ENCODE results near the gene PCDHGA10.
"Not testable (repeated sequence)": the region's sequence is repeated elsewhere in the genome, so short reads cannot be mapped to it uniquely, and the experiment has no call there.

PCDHGA10 gene

DNA sequence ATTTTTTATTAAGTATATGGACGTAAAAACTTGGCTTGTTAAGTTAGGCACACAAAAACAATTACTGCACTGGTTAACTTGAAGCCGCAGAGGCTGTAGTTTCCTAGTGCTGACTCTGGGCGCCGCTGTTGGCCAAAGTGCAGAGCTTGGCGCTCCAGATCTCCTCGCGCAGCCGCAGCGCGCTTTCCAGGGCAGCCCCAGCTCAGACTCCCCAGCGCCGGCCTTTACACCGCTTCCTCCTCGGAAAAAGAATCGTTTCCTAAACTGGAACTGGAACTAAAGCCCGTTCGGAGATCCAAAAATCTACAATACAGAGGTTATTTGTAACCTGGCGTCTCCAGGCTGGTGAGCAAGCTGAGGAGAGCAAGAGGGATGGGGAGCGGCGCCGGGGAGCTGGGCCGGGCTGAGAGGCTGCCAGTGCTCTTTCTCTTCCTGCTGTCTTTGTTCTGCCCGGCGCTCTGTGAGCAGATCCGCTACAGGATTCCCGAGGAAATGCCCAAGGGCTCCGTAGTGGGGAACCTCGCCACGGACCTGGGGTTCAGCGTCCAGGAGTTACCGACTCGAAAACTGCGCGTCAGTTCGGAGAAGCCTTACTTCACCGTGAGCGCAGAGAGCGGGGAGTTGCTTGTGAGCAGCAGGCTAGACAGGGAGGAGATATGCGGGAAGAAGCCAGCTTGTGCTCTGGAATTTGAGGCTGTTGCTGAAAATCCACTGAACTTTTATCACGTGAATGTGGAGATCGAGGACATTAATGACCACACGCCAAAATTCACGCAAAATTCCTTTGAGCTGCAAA lies 14.8 kb upstream of the PCDHGA10 start, which contains the start of gene PCDHGB5:
TSS of gene PCDHGB5 (plus strand) at position 192 of the 796 bp plus-strand sequence. CDS start at position 373, 181 bp downstream.
- H3K4me1 ChIP-seq (ENCODE audit: control insufficient read depth, insufficient read depth, low read length, poor library complexity, severe bottlenecking); H3K27ac ChIP-seq (ENCODE audit: low read depth, low read length, severe bottlenecking); H3K4me3 ChIP-seq (ENCODE audit: extremely low read depth, insufficient read depth, low read length, poor library complexity, severe bottlenecking): not testable (repeated sequence)
- WGBS, 2 experiments (ENCODE audit: insufficient coverage in 2 of 2): 85 to 92% methylated on average over 14 of the region's 43 CpGs
- Histone ChIP-seq H3K36me3 (ENCODE audit: control insufficient read depth, insufficient read depth, low read length) (peaks cover 12% of the 10 kb centered on the region), H3K9me3 (ENCODE audit: control insufficient read depth, low read length) (peaks cover 48% of the 10 kb centered on the region)

DNA sequence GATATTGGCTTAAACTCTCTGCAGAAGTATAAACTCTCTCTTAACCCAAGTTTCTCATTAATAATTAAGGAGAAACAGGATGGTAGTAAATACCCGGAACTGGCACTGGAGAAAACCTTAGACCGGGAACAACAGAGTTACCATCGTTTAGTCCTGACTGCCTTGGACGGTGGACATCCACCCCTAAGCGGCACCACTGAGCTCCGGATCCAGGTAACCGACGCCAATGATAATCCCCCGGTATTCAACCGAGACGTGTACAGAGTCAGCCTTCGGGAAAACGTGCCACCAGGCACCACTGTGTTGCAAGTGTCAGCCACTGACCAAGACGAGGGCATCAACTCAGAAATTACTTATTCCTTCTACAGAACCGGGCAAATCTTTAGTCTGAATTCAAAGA lies 14.2 kb upstream of the PCDHGA10 start:
- H3K4me3 ChIP-seq (ENCODE audit: extremely low read depth, insufficient read depth, low read length, poor library complexity, severe bottlenecking): no peak overlapping the region
- no peaks in the 10 kb centered on the region for H3K4me1 ChIP-seq (ENCODE audit: control insufficient read depth, insufficient read depth, low read length, poor library complexity, severe bottlenecking)
- peaks cover 47% of the 10 kb centered on the region for H3K9me3 ChIP-seq (ENCODE audit: control insufficient read depth, low read length)
- peaks cover 6% of the 10 kb centered on the region for H3K36me3 ChIP-seq (ENCODE audit: control insufficient read depth, insufficient read depth, low read length)
- H3K27ac ChIP-seq (ENCODE audit: low read depth, low read length, severe bottlenecking): no peak overlapping the region
- 91 to 96% methylated on average over 14 of the region's 15 CpGs for WGBS, 2 experiments (ENCODE audit: insufficient coverage in 2 of 2)

DNA sequence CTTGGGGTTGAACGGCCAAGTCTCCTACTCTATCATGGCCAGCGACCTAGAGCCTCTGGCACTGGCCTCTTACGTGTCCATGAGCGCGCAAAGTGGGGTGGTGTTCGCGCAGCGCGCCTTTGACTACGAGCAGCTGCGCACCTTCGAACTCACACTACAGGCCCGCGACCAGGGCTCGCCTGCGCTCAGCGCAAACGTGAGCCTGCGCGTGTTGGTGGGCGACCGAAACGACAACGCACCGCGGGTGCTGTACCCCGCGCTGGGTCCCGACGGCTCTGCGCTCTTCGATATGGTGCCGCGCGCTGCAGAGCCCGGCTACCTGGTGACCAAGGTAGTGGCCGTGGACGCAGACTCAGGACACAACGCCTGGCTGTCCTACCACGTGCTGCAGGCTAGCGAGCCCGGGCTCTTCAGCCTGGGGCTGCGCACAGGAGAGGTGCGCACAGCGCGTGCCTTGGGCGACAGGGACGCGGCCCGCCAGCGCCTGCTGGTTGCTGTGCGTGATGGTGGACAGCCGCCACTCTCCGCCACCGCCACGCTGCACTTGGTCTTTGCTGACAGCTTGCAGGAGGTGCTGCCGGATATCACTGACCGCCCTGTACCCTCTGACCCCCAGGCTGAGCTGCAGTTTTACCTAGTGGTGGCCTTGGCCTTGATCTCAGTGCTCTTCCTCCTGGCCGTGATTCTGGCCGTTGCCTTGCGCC lies 13.1 kb upstream of the PCDHGA10 start:
- Histone ChIP-seq H3K4me3 (ENCODE audit: extremely low read depth, insufficient read depth, low read length, poor library complexity, severe bottlenecking) (no peak overlapping the region), H3K27ac (ENCODE audit: low read depth, low read length, severe bottlenecking) (no peak overlapping the region), H3K4me1 (ENCODE audit: control insufficient read depth, insufficient read depth, low read length, poor library complexity, severe bottlenecking) (no peaks in the 10 kb centered on the region), H3K36me3 (ENCODE audit: control insufficient read depth, insufficient read depth, low read length) (peaks cover 5% of the 10 kb centered on the region), H3K9me3 (ENCODE audit: control insufficient read depth, low read length) (peaks cover 40% of the 10 kb centered on the region)
- 96 to 97% methylated on average over 57 to 61 of the region's 61 CpGs for WGBS, 2 experiments (ENCODE audit: insufficient coverage in 2 of 2)

DNA sequence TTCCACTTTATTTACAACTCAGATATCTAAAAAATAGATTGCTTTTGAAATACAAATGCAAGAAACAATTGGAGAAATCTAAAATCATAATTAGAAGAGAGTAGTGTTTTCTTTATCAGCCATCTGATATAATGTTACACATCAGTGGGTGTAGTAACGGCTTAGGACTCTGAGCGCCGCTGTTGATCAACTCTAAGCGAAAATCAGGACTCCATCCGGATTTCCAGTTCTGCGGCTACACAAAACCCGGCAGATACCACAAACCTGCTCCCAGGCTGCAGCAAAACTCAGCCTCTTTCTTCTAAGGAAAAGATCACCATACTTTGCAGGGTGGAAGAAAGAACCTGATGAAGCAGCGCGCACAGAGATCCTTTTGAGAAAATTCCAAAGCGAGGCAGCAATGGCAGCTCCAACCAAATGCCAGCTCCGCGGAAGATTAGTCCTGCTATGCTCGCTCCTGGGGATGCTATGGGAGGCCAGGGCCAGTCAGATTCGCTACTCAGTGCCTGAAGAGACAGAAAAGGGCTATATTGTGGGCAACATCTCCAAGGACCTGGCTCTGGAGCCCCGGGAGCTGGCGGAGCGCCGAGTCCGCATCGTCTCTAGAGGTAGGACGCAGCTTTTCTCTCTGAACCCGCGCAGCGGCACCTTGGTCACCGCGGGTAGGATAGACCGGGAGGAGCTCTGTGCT lies 10.1 kb upstream of the PCDHGA10 start, which contains the start of gene PCDHGA9:
TSS of gene PCDHGA9 (plus strand) at position 226 of the 691 bp plus-strand sequence. CDS start at position 401, 175 bp downstream.
- Histone ChIP-seq H3K27ac (ENCODE audit: low read depth, low read length, severe bottlenecking) (no peak within 1 kb of the TSS), H3K36me3 (ENCODE audit: control insufficient read depth, insufficient read depth, low read length) (peaks cover 5% of the 10 kb centered on the region), H3K9me3 (ENCODE audit: control insufficient read depth, low read length) (peaks cover 28% of the 10 kb centered on the region), H3K4me1 (ENCODE audit: control insufficient read depth, insufficient read depth, low read length, poor library complexity, severe bottlenecking) (no peaks in the 10 kb centered on the region), H3K4me3 (ENCODE audit: extremely low read depth, insufficient read depth, low read length, poor library complexity, severe bottlenecking) (no peak within 1 kb of the TSS)
- 93 to 97% methylated on average over 26 to 27 of the region's 27 CpGs for WGBS, 2 experiments (ENCODE audit: insufficient coverage in 2 of 2)

DNA sequence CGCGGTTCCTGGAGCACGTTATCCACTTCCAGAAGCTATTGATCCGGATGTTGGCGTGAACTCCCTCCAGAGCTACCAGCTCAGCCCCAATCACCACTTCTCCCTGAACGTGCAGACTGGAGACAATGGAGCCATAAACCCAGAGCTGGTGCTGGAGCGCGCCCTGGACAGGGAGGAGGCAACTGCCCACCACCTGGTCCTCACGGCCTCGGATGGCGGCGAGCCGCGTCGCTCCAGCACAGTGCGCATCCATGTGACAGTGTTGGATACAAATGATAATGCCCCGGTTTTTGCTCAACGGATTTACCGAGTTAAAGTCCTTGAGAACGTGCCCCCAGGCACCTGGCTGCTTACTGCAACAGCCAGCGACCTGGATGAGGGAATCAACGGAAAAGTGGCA lies 9.4 kb upstream of the PCDHGA10 start:
- Histone ChIP-seq H3K27ac (ENCODE audit: low read depth, low read length, severe bottlenecking) (no peak overlapping the region), H3K4me1 (ENCODE audit: control insufficient read depth, insufficient read depth, low read length, poor library complexity, severe bottlenecking) (no peaks in the 10 kb centered on the region), H3K9me3 (ENCODE audit: control insufficient read depth, low read length) (peaks cover 28% of the 10 kb centered on the region), H3K4me3 (ENCODE audit: extremely low read depth, insufficient read depth, low read length, poor library complexity, severe bottlenecking) (no peak overlapping the region), H3K36me3 (ENCODE audit: control insufficient read depth, insufficient read depth, low read length) (peaks cover 5% of the 10 kb centered on the region)
- WGBS, 2 experiments (ENCODE audit: insufficient coverage in 2 of 2): 98% methylated on average over 18 to 20 of the region's 22 CpGs

DNA sequence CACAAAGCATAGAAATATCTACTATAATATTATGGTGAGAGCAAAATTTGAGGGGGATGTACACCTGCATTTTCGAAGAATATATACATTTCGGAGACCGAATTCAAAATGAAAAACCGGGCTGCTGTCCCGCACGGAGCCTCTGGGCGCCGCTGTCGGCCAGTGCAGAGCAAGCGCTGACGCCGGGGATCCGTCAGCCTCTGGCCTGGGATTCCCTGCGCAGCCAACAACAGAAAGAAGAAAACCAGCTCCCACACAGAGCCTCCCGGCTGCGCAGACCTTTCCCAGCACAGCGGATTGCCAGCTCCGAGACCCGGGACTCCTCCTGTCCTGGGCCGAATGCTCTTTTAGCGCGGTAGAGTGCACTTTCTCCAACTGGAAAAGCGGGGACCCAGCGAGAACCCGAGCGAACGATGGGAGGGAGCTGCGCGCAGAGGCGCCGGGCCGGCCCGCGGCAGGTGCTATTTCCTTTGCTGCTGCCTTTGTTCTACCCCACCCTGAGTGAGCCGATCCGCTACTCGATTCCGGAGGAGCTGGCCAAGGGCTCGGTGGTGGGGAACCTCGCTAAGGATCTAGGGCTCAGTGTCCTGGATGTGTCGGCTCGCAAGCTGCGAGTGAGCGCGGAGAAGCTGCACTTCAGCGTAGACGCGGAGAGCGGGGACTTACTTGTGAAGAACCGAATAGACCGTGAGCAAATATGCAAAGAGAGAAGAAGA lies 4.8 kb upstream of the PCDHGA10 start, which contains the start of gene PCDHGB6:
TSS of gene PCDHGB6 (plus strand) at position 232 of the 716 bp plus-strand sequence. CDS start at position 414, 182 bp downstream.
- peaks cover 13% of the 10 kb centered on the region for H3K36me3 ChIP-seq (ENCODE audit: control insufficient read depth, insufficient read depth, low read length)
- peaks cover 25% of the 10 kb centered on the region for H3K9me3 ChIP-seq (ENCODE audit: control insufficient read depth, low read length)
- WGBS, 2 experiments (ENCODE audit: insufficient coverage in 2 of 2): 27 to 37% methylated on average over 32 to 34 of the region's 51 CpGs
- H3K27ac ChIP-seq (ENCODE audit: low read depth, low read length, severe bottlenecking): peak within 1 kb of the TSS; percentile 72
- H3K4me1 ChIP-seq (ENCODE audit: control insufficient read depth, insufficient read depth, low read length, poor library complexity, severe bottlenecking): not testable (repeated sequence)
- peak within 1 kb of the TSS; percentile 47 for H3K4me3 ChIP-seq (ENCODE audit: extremely low read depth, insufficient read depth, low read length, poor library complexity, severe bottlenecking)

DNA sequence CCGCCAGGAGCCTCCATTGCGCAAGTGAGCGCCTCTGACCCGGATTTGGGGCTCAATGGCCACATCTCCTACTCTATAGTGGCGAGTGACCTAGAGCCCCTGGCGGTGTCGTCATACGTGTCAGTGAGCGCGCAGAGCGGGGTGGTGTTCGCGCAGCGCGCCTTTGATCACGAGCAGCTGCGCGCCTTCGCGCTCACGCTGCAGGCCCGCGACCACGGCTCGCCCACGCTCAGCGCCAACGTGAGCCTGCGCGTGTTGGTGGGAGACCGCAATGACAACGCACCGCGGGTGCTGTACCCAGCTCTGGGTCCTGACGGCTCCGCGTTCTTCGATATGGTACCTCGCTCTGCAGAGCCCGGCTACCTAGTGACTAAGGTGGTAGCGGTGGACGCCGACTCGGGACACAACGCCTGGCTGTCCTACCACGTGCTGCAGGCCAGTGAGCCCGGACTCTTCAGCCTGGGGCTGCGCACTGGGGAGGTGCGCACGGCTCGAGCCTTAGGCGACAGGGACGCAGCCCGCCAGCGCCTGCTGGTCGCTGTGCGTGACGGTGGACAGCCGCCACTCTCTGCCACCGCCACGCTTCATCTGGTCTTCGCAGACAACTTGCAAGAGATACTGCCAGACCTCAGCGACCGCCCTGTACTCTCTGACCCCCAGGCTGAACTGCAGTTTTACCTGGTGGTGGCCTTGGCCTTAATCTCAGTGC lies 3.0 kb upstream of the PCDHGA10 start:
- no peak overlapping the region for H3K27ac ChIP-seq (ENCODE audit: low read depth, low read length, severe bottlenecking)
- H3K4me1 ChIP-seq (ENCODE audit: control insufficient read depth, insufficient read depth, low read length, poor library complexity, severe bottlenecking): no peaks in the 10 kb centered on the region
- no peak overlapping the region for H3K4me3 ChIP-seq (ENCODE audit: extremely low read depth, insufficient read depth, low read length, poor library complexity, severe bottlenecking)
- H3K36me3 ChIP-seq (ENCODE audit: control insufficient read depth, insufficient read depth, low read length): peaks cover 31% of the 10 kb centered on the region
- WGBS, 2 experiments (ENCODE audit: insufficient coverage in 2 of 2): 96 to 98% methylated on average over 61 to 64 of the region's 64 CpGs
- H3K9me3 ChIP-seq (ENCODE audit: control insufficient read depth, low read length): peaks cover 37% of the 10 kb centered on the region

DNA sequence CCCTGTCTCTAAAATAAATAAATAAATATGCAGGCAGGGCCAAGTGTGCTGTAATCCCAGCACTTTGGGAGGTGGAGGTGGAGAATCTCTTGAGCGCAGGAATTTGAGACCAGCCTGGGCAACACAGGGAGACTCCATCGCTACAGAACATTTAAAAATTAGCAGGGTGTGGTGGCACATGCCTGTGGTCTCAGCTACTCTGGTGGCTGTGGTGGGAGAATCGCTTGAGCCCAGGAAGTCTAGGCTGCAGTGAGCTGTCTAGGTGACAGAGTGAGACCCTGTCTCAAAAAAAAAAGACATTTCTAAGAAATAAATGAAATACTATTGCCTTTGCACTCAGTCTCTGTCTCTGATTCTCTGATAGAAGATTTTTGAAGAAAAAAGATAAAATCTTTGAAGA lies 1.2 kb upstream of the PCDHGA10 start:
- H3K4me3 ChIP-seq (ENCODE audit: extremely low read depth, insufficient read depth, low read length, poor library complexity, severe bottlenecking): peak overlapping the region; percentile 20
- no peaks in the 10 kb centered on the region for H3K4me1 ChIP-seq (ENCODE audit: control insufficient read depth, insufficient read depth, low read length, poor library complexity, severe bottlenecking)
- H3K9me3 ChIP-seq (ENCODE audit: control insufficient read depth, low read length): peaks cover 41% of the 10 kb centered on the region
- H3K27ac ChIP-seq (ENCODE audit: low read depth, low read length, severe bottlenecking): no peak overlapping the region
- peaks cover 36% of the 10 kb centered on the region for H3K36me3 ChIP-seq (ENCODE audit: control insufficient read depth, insufficient read depth, low read length)
- WGBS, 2 experiments (ENCODE audit: insufficient coverage in 2 of 2): 93 to 95% methylated on average over 2 of the region's 3 CpGs

DNA sequence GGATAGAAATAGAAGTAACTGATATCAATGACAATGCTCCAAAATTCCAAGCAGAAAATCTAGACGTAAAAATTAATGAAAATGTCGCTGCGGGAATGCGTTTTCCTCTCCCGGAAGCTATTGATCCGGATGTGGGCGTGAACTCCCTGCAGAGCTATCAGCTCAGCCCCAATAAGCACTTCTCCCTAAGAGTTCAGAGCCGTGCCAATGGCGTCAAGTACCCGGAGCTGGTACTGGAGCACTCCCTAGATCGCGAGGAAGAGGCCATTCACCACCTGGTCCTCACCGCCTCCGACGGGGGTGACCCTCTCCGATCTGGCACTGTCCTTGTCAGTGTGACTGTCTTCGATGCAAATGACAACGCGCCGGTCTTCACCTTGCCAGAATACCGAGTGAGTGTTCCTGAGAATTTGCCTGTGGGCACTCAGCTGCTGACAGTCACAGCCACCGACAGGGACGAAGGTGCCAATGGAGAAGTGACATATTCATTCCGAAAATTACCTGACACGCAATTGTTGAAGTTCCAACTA lies 818 bp downstream of the PCDHGA10 start:
- Histone ChIP-seq H3K27ac (ENCODE audit: low read depth, low read length, severe bottlenecking) (no peak overlapping the region), H3K4me1 (ENCODE audit: control insufficient read depth, insufficient read depth, low read length, poor library complexity, severe bottlenecking) (no peaks in the 10 kb centered on the region), H3K36me3 (ENCODE audit: control insufficient read depth, insufficient read depth, low read length) (peaks cover 47% of the 10 kb centered on the region), H3K4me3 (ENCODE audit: extremely low read depth, insufficient read depth, low read length, poor library complexity, severe bottlenecking) (peak overlapping the region; percentile 47), H3K9me3 (ENCODE audit: control insufficient read depth, low read length) (peaks cover 53% of the 10 kb centered on the region)
- 81 to 85% methylated on average over 21 to 22 of the region's 25 CpGs for WGBS, 2 experiments (ENCODE audit: insufficient coverage in 2 of 2)
